Measurements from ENCODE around the gene KIAA0232.

DNA sequence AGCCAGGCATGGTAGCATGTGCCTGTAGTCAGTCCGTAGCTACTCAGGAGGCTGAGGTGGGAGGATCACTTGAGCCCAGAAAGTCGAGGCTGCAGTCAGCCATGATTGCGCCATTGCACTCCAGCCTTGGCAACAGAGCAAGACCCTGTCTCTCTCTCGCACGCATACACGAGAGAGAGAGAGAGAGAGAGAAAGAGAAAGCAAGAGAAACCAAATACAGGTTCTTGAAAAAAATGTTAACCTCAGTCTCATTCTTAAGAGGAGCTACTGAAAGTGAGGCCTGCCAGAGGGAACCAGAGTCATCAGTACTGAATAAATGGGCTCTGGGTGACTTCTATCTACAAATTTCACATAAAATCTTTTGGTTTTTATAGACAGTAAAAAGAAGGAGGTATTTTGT, 42.9 kb downstream of the KIAA0232 start:
- TF ChIP-seq CTCF (optimal IDR thresholded peaks at IDR 0.05 in 1 of 3, IDR thresholded peaks at IDR 0.05 in 1 of 3, conservative IDR thresholded peaks at IDR 0.05 in 1 of 3; ENCODE audit: extremely low read depth in 1 of 3, insufficient read depth in 2 of 3, low read length in 3 of 3) (no peak), EZH2 (IDR thresholded peaks at IDR 0.05; ENCODE audit: low read length) (no peak)

All from keratinocyte (primary cell).